ENCODE data around the gene PUDP. TPM values are rescaled to one million over a fixed set of nuclear protein-coding genes. Genes with fewer than 3 reads are reported as not detected.
"Not testable (repeated sequence)": the region's sequence is repeated elsewhere in the genome, so short reads cannot be mapped to it uniquely, and the experiment has no call there.

Gene PUDP
- total RNA-seq, 2 experiments from 2014 or later, result 15.6 to 16.3 TPM

DNA sequence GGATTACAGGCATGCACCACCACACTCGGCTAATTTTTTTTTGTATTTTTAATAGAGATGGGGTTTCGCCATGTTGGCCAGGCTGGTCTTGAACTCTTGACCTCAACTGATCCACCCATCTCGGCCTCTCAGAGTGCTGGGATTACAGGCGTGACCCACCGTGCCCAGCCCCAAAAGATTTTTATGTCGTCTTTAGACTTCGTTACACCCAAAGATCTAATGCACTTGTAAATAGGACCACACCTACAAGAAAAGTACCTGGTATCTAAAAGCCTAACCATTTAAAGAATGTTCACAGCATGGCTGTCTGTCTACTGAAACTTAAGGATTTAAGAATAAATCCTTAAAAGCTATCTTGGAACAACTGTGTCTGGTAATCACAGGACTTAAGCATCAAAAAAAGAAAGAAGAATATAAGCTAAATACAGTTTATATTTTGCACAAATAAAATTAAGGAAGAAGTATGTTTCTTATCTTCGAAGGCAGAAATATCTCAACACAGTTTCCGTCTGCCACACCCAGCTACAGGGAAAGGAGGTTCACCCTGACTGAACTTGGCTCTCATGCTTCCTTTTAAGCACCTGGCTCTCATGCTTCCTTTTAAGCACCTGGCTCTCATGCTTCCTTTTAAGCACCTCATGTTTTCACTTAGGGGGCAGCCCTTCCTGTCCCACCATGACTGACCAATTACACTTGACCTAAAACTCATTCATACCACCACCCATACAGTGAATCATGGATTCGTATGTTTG lies 92.4 kb downstream of the PUDP start:
- peak overlapping the region; percentile 25 for H3K27ac Mint-ChIP-seq
- H3K4me3 Mint-ChIP-seq, result no peak overlapping the region
- no peaks in the 10 kb centered on the region for H3K9me3 Mint-ChIP-seq
- CTCF ChIA-PET, result no interaction called here
- H3K4me1 Mint-ChIP-seq, result peaks cover 22% of the 10 kb centered on the region
- DNase-seq, result no peak
- H3K36me3 Mint-ChIP-seq (ENCODE audit: low read depth), result peaks cover 31% of the 10 kb centered on the region
- no peaks in the 10 kb centered on the region for H3K27me3 Mint-ChIP-seq
- POLR2A ChIA-PET, result no interaction called here

DNA sequence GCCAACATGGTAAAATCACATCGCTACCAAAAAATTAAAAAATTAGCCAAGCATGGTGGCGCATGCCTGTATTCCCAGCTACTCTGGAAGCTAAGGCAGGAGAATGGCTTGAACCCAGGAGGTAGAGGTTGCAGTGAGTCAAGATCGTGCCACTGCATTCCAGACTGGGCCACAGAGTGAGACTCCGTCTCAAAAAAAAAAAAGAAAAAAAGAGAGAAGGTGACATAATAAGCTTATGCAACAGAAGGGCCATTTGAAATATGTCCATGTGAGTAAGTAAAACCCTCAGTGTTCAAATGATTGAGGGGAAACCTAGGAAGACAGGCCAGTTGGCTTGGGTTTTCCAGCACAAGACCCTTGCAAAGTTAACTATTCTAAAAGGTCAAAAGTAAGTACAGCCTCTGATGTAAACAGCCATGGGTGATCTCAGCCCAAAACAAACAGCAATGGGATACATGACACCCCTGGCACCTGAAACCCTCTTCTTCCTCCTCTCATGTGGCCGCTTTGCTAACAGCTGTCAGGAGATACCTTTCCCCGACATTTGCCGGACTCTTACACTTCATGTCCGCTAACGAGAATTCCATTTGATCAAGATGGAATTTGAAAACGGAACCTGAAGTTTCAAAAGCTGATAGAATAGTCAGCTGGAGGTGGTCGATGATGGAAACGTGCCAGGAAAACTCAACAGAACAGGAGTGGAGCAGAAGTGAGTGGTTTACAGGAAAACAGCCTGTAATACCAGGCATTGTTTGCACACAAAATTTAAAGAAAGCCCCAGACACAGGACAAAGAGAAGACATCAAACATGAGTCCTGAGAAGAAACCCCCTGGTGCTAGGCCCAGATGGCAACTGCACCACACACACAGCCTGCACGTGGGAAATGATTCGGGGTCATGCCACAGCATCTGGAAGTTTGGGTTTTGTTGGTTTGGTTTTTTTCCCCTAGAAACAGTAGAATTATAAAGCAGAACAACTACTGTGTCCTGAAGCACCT lies 93.4 kb downstream of the PUDP start:
- Mint-ChIP-seq H3K9me3 (no peaks in the 10 kb centered on the region), H3K27me3 (no peaks in the 10 kb centered on the region), H3K27ac (no peak overlapping the region), H3K36me3 (ENCODE audit: low read depth) (peaks cover 34% of the 10 kb centered on the region), H3K4me1 (peaks cover 15% of the 10 kb centered on the region), H3K4me3 (no peak overlapping the region)
- CTCF ChIA-PET, result no interaction called here
- POLR2A ChIA-PET, result no interaction called here
- DNase-seq, result no peak

DNA sequence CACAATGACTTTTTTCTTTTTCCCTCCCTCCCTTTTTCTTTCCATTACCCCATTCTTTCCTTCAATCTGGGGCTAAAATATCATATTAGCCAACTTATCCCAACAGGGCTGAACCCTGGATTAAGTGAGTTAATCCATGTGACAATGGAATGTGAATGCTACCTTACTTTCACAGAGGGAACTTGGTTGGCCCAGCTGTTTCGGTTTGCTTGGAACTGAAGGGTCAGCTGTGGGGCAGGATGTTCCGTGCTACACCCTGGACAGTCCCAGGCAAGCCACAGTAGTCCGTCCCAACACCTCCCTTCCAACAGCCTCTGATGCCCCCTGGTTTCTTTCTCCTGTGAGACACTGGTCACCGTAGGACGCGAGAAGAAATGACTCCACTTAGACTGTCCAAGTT lies 95.4 kb downstream of the PUDP start:
- Mint-ChIP-seq H3K9me3 (no peaks in the 10 kb centered on the region), H3K27me3 (no peaks in the 10 kb centered on the region), H3K27ac (no peak overlapping the region), H3K36me3 (ENCODE audit: low read depth) (peaks cover 32% of the 10 kb centered on the region), H3K4me1 (peaks cover 6% of the 10 kb centered on the region), H3K4me3 (no peak overlapping the region)
- ChIA-PET CTCF (no interaction called here), POLR2A (no interaction called here)
- DNase-seq, result no peak

DNA sequence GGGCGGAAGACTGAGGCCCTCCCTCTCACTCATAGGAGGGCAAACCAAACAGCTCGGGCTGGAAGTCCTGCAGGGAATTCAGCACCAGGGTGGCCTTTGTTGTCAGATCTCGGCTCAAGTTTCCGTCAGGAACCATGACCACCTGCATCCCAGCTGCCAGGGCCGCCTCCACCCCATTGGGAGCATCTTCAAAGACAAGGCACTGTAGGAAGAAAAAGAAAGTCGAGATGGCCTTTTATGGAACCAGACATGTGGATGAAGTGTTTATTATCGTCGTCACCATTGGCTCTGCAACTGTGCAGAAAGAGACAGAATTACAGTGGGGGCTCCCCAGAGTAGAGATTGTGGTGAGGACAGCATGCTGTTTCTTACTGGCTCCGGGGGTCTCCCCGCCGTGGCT lies 97.7 kb downstream of the PUDP start:
- ChIA-PET CTCF (interaction anchor here (0.8 kb wide), 1 partner anchor 25 kb away, joined by 3 read pairs; no protein-coding TSS in a partner anchor), POLR2A (no interaction called here)
- no peak overlapping the region for H3K4me3 Mint-ChIP-seq

DNA sequence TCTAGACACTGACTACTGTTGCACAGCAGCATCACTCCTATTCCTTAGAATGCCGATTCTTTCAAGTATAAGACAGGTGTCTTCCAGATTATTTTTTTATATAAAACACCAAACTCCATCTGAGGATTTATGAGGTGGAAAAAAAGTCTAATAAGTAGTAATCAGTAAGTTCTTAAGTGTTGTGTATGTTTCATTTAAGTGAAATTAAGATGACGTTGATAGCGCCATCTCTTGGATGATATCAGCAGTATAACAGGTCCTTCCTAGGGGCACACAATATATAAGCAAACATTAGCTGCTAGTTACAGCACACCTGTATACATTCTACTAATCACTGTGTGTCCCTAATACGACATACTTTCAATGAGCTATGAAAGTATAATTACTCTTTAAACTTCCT lies 100.0 kb downstream of the PUDP start:
- no peak for DNase-seq
- Mint-ChIP-seq H3K36me3 (ENCODE audit: low read depth) (peaks cover 21% of the 10 kb centered on the region), H3K4me1 (no peaks in the 10 kb centered on the region), H3K27ac (no peak overlapping the region), H3K27me3 (no peaks in the 10 kb centered on the region), H3K4me3 (no peak overlapping the region), H3K9me3 (no peaks in the 10 kb centered on the region)
- POLR2A ChIA-PET, result no interaction called here
- CTCF ChIA-PET, result no interaction called here

More for the DNA sequence above, 97.7 kb downstream of the PUDP start:
- H3K9me3 Mint-ChIP-seq, result no peaks in the 10 kb centered on the region
- no peaks in the 10 kb centered on the region for H3K27me3 Mint-ChIP-seq
- H3K4me1 Mint-ChIP-seq, result no peaks in the 10 kb centered on the region
- peaks cover 20% of the 10 kb centered on the region for H3K36me3 Mint-ChIP-seq (ENCODE audit: low read depth)
- DNase-seq, result no peak
- H3K27ac Mint-ChIP-seq, result no peak overlapping the region

DNA sequence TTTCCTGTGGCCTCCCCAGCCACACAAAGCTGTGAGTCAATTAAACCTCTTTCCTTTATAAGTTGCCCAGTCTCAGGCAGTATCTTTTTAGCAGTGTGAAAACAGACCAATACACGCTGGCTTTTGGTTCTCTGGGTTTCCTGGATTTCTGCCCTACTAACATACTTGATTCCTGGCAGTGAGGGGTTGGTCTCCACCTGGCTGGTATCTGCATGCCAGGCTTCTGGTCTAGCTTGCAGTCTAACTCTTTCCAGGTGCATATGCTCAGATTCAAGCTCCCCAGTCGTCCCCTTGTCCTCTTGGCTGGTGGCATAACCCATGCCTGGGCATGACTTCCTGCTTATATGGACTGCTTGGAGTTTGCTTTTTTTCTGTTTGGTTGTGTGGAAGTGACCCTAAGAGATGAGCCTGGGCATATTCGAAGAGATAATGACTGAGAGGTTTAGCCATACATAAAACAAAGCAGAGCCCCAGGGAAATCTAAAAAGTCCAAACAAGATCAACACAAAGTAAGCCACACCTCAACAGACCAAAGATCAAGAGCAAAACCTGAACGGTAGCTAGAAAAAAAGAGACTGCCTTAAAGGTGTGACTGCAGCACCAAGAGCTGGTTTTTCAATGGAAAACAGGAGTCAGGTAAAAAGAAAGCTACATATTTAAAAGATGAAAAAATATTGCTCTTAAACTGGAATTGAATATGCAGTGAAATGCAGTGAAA lies 102.6 kb downstream of the PUDP start:
- Mint-ChIP-seq H3K27me3 (no peaks in the 10 kb centered on the region), H3K36me3 (ENCODE audit: low read depth) (peaks cover 17% of the 10 kb centered on the region), H3K4me1 (peaks cover 8% of the 10 kb centered on the region), H3K9me3 (no peaks in the 10 kb centered on the region), H3K4me3 (no peak overlapping the region), H3K27ac (no peak overlapping the region)
- CTCF ChIA-PET, result no interaction called here
- POLR2A ChIA-PET, result no interaction called here
- DNase-seq, result no peak

DNA sequence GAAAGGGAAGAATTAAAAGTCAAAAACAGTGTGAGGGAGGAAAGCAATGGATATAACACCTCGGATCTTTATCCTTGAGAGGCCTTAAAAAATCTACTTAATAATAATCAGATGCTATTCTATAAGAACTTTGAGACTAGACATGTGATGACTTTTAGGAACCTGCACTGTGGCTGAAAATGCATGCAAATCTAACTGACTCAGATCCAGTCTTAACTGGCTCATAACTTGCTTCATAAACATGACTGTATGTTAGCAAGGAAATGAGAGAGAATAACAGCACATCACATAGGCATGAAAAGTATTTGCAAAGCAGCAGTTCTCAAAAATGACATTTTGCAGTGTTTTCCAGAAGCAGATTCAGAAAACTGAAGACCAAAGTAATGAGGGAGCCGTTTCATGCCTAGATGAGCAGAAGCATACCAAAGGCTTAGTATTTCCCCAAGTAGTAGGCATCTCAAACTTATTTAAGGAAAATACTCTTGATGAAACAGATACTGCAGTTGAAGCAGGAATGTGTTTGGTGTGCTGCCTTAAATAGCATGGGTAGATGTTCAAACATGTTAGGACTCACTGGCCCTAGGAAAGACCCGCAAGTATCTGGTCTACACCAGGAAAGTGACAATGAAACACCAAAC lies 104.0 kb downstream of the PUDP start:
- CTCF ChIA-PET, POLR2A ChIA-PET: not testable (repeated sequence)

DNA sequence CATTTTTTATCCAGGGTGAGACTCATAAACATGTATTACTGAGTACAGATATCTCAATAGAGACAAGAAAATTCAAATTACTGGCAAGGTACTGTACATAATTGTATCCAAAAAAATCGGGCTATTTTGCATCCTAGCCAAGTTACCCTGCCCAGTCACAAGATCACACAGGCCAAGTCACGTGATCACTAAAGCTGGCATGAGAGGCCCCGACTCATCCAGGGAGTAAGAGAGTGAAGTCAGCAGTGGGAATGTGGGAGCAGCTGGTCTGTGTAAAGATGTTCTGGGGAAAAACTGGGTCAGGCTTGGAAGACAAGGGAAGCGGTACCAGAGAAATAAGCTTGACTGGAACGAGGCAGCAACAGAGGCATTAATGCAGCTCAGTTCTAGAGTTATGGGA lies 119.7 kb downstream of the PUDP start:
- no peaks in the 10 kb centered on the region for H3K36me3 Mint-ChIP-seq (ENCODE audit: low read depth)
- no peak overlapping the region for H3K4me3 Mint-ChIP-seq
- no peaks in the 10 kb centered on the region for H3K27me3 Mint-ChIP-seq
- DNase-seq, result no peak
- H3K4me1 Mint-ChIP-seq, result no peaks in the 10 kb centered on the region
- no peaks in the 10 kb centered on the region for H3K9me3 Mint-ChIP-seq
- ChIA-PET POLR2A (no interaction called here), CTCF (no interaction called here)
- H3K27ac Mint-ChIP-seq, result no peak overlapping the region

More for the DNA sequence above, 104.0 kb downstream of the PUDP start:
- DNase-seq, H3K4me3 Mint-ChIP-seq, H3K27ac Mint-ChIP-seq, H3K27me3 Mint-ChIP-seq, H3K9me3 Mint-ChIP-seq, H3K4me1 Mint-ChIP-seq: not testable (repeated sequence)
- H3K36me3 Mint-ChIP-seq (ENCODE audit: low read depth), result peaks cover 11% of the 10 kb centered on the region

DNA sequence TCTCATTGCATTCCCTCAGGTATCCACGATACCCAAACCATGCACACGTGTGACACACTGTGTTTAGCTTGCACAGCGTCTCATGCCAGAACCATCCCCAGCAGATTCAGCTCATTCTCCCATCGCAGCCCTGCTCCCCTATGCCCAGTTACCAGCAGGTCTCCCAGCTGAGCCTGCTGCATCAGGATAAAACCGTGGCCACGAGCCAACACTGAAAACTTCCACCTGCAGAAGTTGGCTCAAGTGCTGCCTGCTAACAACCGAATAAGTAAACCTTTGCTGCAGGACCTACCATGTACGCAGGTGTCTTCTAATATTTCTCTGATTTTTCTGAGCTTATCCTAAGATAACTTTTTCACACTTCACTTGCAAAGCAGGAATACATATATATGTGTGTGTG lies 120.9 kb downstream of the PUDP start:
- no peaks in the 10 kb centered on the region for H3K4me1 Mint-ChIP-seq
- no peak overlapping the region for H3K4me3 Mint-ChIP-seq
- DNase-seq, result no peak
- H3K27me3 Mint-ChIP-seq, result no peaks in the 10 kb centered on the region
- no peak overlapping the region for H3K27ac Mint-ChIP-seq
- ChIA-PET POLR2A (no interaction called here), CTCF (no interaction called here)
- no peaks in the 10 kb centered on the region for H3K9me3 Mint-ChIP-seq
- H3K36me3 Mint-ChIP-seq (ENCODE audit: low read depth), result no peaks in the 10 kb centered on the region

DNA sequence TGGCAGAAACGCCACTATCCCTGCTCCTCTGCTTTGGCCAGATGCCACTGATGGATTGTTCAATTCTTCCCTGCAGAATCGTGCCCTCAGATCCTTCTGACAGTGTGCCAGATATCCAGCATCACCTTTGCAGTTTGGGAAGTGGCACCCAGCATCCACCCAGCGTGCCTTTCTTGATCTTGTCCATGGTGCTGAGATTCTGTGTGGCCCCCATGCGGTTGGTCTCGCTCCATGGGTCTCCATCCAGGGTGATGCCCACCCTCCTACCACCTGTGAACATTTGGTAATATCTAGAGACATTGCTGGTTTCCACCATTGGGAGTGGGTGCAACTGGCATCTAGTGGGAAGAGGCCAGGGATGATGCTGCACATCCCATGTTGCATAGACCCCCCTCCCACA lies 121.6 kb downstream of the PUDP start:
- CTCF ChIA-PET; H3K36me3 Mint-ChIP-seq (ENCODE audit: low read depth); H3K9me3 Mint-ChIP-seq; H3K4me1 Mint-ChIP-seq; DNase-seq; POLR2A ChIA-PET; H3K27me3 Mint-ChIP-seq; H3K27ac Mint-ChIP-seq; H3K4me3 Mint-ChIP-seq: not testable (repeated sequence)

DNA sequence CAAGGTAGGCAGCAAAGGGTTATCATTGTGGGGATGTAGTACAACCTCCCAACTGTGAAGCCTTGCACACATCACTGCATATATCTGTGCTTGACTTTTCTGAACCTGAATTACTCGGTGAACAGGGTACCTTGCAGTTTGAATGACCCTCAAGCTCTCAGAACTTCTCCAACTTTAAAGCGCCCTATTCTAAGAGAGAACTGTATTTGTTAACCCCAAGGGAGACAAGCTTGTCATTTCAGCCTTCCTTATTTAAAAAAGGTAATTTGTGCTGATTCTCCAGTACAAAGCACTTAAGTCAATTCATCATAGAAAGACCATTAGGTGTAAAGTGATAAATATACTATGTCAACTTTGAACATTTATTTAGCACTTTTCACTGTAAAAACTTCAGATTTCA lies 122.5 kb downstream of the PUDP start:
- DNase-seq, result no peak
- no peaks in the 10 kb centered on the region for H3K27me3 Mint-ChIP-seq
- H3K27ac Mint-ChIP-seq, result no peak overlapping the region
- H3K4me3 Mint-ChIP-seq, result no peak overlapping the region
- H3K9me3 Mint-ChIP-seq, result no peaks in the 10 kb centered on the region
- ChIA-PET POLR2A (no interaction called here), CTCF (no interaction called here)
- H3K4me1 Mint-ChIP-seq, result no peaks in the 10 kb centered on the region
- H3K36me3 Mint-ChIP-seq (ENCODE audit: low read depth), result no peaks in the 10 kb centered on the region

DNA sequence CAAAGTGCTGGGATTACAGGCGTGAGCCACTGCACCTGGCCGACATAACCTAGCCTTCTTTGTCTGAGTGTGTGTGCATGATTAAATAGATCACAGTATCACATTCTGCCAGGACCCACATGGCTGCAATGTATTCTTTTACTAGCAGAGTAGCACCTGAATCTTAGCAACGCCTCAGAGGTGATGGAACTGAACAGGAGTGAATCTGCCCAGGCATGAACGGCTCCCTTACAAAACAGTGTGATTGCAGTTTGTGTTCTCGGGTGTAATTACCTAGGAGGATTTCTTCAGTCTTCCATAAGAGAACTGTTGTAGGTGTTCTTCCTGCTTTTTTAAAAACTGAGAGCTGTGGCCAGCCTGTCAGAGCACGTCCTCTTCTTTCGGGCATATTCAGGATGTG lies 123.1 kb downstream of the PUDP start:
- Mint-ChIP-seq H3K27ac (no peak overlapping the region), H3K4me1 (no peaks in the 10 kb centered on the region), H3K36me3 (ENCODE audit: low read depth) (no peaks in the 10 kb centered on the region), H3K4me3 (no peak overlapping the region), H3K27me3 (no peaks in the 10 kb centered on the region), H3K9me3 (no peaks in the 10 kb centered on the region)
- CTCF ChIA-PET, result no interaction called here
- no peak for DNase-seq
- POLR2A ChIA-PET, result no interaction called here

DNA sequence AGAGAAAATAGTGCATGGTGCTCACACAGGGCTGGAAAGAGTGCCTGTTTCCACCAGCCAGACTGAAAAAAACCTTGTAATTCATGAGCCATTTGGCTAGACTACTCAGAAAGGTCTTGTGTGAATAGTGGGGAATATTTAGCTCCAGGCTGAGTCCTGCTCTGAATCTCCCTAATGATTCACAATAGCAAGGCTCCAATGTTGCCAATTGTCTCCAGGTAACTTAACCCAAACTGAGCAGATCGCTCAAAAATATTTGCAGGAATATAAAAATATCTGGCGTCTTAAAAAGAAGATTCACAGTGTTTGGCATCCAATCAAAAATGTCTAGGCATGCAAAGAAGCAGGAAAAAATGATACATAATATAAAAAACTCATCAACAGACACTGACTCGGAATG lies 125.0 kb downstream of the PUDP start:
- H3K36me3 Mint-ChIP-seq (ENCODE audit: low read depth); H3K4me3 Mint-ChIP-seq; H3K9me3 Mint-ChIP-seq; CTCF ChIA-PET; H3K27me3 Mint-ChIP-seq; H3K27ac Mint-ChIP-seq; POLR2A ChIA-PET; H3K4me1 Mint-ChIP-seq; DNase-seq: not testable (repeated sequence)
